Body of pancreas (tissue), 4 donors: Measurements from ENCODE around the gene PPME1. TPM values are rescaled to one million over a fixed set of nuclear protein-coding genes. Genes with fewer than 3 reads are reported as not detected.

Experiments
- ATAC-seq: fragments of 150-250 bp; one replicate; pipeline ENCODE4 v1.9.1; 2016
- DNase-seq, 4 donors: peaks; one replicate each; pipeline ENCODE4 v3.0.0-alpha.2; 2019
- H3K27ac ChIP-seq, 4 donors: fragments of 200-600 bp; sonication (generic); 1 replicate in 3 of 4; 2 replicates in 1 of 4; pipeline versions ENCODE4 v1.5.1 to v1.6.1; 2016 to 2019; ENCODE audit warnings: mild to moderate bottlenecking in 1 of 4, mixed read lengths in 1 of 4, moderate library complexity in 1 of 4
- H3K27me3 ChIP-seq, 2 donors: fragments of 200-600 bp; sonication (generic); one replicate each; pipeline ENCODE4 v1.6.0; 2016; ENCODE audit warnings: mild to moderate bottlenecking in 1 of 2
- H3K36me3 ChIP-seq, 2 donors: fragments of 200-600 bp; sonication (generic); replicated peaks in 1 of 2; 2 replicates each; pipeline ENCODE4 v1.5.1; 2016; ENCODE audit warnings: low read depth in 2 of 2; ENCODE audit not compliant: insufficient read depth in 1 of 2
- H3K4me1 ChIP-seq: fragments of 200-600 bp; sonication (generic); one replicate; pipeline ENCODE4 v1.6.0; 2016
- H3K4me3 ChIP-seq, 2 donors: fragments of 200-600 bp; sonication (generic); 1 replicate in 1 of 2; 2 replicates in 1 of 2; pipeline ENCODE4 v1.5.1; 2016 to 2019
- H3K9me3 ChIP-seq, 3 donors: fragments of 200-600 bp; sonication (generic); 1 replicate in 2 of 3; 2 replicates in 1 of 3; pipeline ENCODE4 v1.5.1; 2016
- POLR2A ChIP-seq, 3 donors: fragments of 450-650 bp; IDR thresholded peaks; one replicate each; pipeline ENCODE4 v1.6.1; 2016; ENCODE audit warnings: antibody characterized with exemption in 3 of 3, mild to moderate bottlenecking in 2 of 3
- WGBS, 2 donors: methylation state at CpG; one replicate each; pipeline ENCODE4 v1.1.5; 2017; 5-methylcytosine and 5-hydroxymethylcytosine counted together
- intact Hi-C: fragments of 100-400 bp; cut with DNase I; formaldehyde crosslinking; loops from one replicate; pipeline ENCODE4 v1.15.1; 2023
- total RNA-seq, 2 donors: library from RNA; depleted of rRNA; stranded (reverse); fragments of >200 nt; gene quantifications; one replicate each; pipeline ENCODE4 v1.1.0, GENCODE V29; 2016
- TF ChIP-seq, protein P1 (sequence below), 7 experiments: fragments of 450-650 bp in 4 of 7; fragments of 200-600 bp in 3 of 7; sonication (generic) in 3 of 7; IDR thresholded peaks; one replicate each; pipeline ENCODE4 v1.5.1; 2016 to 2019; ENCODE audit warnings: antibody characterized with exemption in 7 of 7

The PPME1 gene
- total RNA-seq, 2 donors from 2014 or later: 10.9 to 12.9 TPM

DNA sequence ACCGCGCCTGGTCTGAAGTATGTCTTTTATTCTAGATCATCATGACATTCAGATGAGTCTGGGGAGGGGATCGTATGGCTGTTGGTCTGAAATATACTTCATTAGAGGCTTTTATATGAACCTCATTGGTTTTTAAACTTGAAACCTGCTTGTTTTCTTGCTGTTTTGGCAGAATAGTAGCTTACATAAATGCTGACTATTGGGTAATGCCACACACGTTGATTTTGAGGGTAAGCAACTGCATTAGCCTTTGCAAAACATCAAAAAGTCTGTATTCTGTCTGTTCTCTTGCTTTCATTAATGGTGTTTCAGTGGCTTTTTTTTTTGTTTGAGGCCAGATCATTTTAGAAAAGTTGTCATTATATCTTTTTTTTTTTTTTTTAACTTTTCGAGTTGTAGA lies 14.2 kb downstream of the PPME1 start:
- TF ChIP-seq, protein P1, sequence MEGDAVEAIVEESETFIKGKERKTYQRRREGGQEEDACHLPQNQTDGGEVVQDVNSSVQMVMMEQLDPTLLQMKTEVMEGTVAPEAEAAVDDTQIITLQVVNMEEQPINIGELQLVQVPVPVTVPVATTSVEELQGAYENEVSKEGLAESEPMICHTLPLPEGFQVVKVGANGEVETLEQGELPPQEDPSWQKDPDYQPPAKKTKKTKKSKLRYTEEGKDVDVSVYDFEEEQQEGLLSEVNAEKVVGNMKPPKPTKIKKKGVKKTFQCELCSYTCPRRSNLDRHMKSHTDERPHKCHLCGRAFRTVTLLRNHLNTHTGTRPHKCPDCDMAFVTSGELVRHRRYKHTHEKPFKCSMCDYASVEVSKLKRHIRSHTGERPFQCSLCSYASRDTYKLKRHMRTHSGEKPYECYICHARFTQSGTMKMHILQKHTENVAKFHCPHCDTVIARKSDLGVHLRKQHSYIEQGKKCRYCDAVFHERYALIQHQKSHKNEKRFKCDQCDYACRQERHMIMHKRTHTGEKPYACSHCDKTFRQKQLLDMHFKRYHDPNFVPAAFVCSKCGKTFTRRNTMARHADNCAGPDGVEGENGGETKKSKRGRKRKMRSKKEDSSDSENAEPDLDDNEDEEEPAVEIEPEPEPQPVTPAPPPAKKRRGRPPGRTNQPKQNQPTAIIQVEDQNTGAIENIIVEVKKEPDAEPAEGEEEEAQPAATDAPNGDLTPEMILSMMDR (IDR thresholded peaks at IDR 0.05): no peak
- no peak for TF ChIP-seq POLR2A (IDR thresholded peaks at IDR 0.05)
- Histone ChIP-seq H3K27me3 (no peaks in the 10 kb centered on the region), H3K9me3 (no peaks in the 10 kb centered on the region), H3K36me3 (no peaks in the 10 kb centered on the region), H3K4me3 (no peak overlapping the region), H3K4me1 (no peaks in the 10 kb centered on the region), H3K27ac (no peak overlapping the region)
- WGBS, 2 donors: 75 to 79% methylated on average over 5 of the region's 5 CpGs
- ATAC-seq (no peak), DNase-seq (no peak)
- intact Hi-C loops: no loop called here

DNA sequence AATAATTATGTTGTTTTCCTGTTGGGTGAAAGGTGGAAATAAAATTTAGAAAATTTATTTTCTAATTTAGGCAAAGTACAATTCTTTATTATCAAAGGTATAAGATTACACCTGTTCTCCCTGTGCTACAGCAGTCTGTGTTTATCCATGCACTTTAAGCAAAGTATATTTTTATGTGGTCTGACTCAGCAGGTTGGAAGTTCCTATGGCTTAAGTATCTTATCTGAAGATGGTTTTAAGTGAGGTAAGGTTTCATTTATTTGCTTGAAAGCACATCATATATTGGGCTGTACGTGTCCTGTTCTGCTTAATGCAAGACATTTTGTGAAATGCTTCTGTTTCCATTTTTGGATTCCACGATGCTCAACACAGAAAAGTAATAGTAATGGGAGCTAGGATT lies 14.6 kb downstream of the PPME1 start:
- ATAC-seq: no peak
- Histone ChIP-seq H3K9me3 (no peaks in the 10 kb centered on the region), H3K27ac (no peak overlapping the region), H3K4me3 (no peak overlapping the region), H3K27me3 (no peaks in the 10 kb centered on the region), H3K4me1 (no peaks in the 10 kb centered on the region), H3K36me3 (no peaks in the 10 kb centered on the region)
- DNase-seq: no peak
- TF ChIP-seq, protein P1 (IDR thresholded peaks at IDR 0.05): no peak
- no peak for TF ChIP-seq POLR2A (IDR thresholded peaks at IDR 0.05)
- 94% methylated on average over 2 of the region's 2 CpGs for WGBS, 2 donors
- intact Hi-C loops: no loop called here

GRCh38 chr11:74195828-74196227 lies 24.7 kb downstream of the PPME1 start:
- TF ChIP-seq, protein P1 (IDR thresholded peaks at IDR 0.05): no peak
- TF ChIP-seq POLR2A (IDR thresholded peaks at IDR 0.05): no peak
- no peak overlapping the region for H3K27ac ChIP-seq
- ATAC-seq: no peak
- H3K4me1 ChIP-seq: no peaks in the 10 kb centered on the region
- no peaks in the 10 kb centered on the region for H3K27me3 ChIP-seq
- no peak overlapping the region for H3K4me3 ChIP-seq
- H3K9me3 ChIP-seq: no peaks in the 10 kb centered on the region
- DNase-seq: no peak
- H3K36me3 ChIP-seq: no peaks in the 10 kb centered on the region
- intact Hi-C loops: no loop called here

- TF ChIP-seq, protein P1 (IDR thresholded peaks at IDR 0.05): no peak
- TF ChIP-seq POLR2A (IDR thresholded peaks at IDR 0.05): no peak
- 94 to 98% methylated on average over 2 of the region's 2 CpGs for WGBS, 2 donors
- H3K4me1 ChIP-seq: no peaks in the 10 kb centered on the region
- no peak for ATAC-seq
- H3K4me3 ChIP-seq: no peak overlapping the region
- no peak for DNase-seq
- H3K9me3 ChIP-seq: no peaks in the 10 kb centered on the region
- H3K27me3 ChIP-seq: no peaks in the 10 kb centered on the region
- intact Hi-C loops: no loop called here
- H3K27ac ChIP-seq: no peak overlapping the region
- no peaks in the 10 kb centered on the region for H3K36me3 ChIP-seq
Measured at GRCh38 chr11:74196781-74197486, 25.8 kb downstream of the PPME1 start.

DNA sequence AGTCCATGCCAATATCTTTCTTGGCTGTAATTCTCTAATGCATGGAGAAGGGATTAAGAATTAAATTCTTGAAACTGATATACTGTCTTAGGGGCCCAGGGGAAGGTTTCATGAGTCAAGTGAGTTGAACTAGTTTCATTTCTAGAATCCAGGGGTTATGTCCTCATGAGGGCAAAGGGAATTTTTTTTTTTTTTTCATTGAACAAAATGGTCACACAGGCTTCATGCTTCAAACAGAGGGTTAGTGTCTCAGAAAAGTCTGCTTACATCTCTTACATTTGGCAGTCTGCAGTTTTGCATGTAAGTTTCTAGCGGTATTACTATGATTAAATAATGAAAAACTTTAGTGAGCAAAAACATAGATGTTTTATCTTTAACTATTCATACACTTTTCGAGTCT lies 32.9 kb downstream of the PPME1 start:
- Histone ChIP-seq H3K27me3 (no peaks in the 10 kb centered on the region), H3K4me1 (no peaks in the 10 kb centered on the region), H3K9me3 (no peaks in the 10 kb centered on the region), H3K4me3 (no peak overlapping the region), H3K36me3 (no peaks in the 10 kb centered on the region), H3K27ac (no peak overlapping the region)
- TF ChIP-seq POLR2A (IDR thresholded peaks at IDR 0.05): no peak
- TF ChIP-seq, protein P1 (IDR thresholded peaks at IDR 0.05): no peak
- ATAC-seq: no peak
- intact Hi-C loops: no loop called here
- no peak for DNase-seq
- WGBS, 2 donors: 88 to 93% methylated on average over 2 of the region's 2 CpGs
